H9 (cell line): ENCODE results near the gene RAD54L. TPM values are rescaled to one million over a fixed set of nuclear protein-coding genes. Genes with fewer than 3 reads are reported as not detected.

ENCODE experiments used
- DNase-seq: peaks from one replicate; pipeline ENCODE4 v3.0.0-alpha.2; 2017
- H2AFZ ChIP-seq: one replicate; pipeline ENCODE4 v1.6.1; 2013; ENCODE audit warnings: mild to moderate bottlenecking, low read length, control low read depth, moderate library complexity
- H2AK5ac ChIP-seq: 2 replicates; pipeline ENCODE4 v1.6.1; 2013; ENCODE audit warnings: low read length, control low read depth, mixed read lengths; ENCODE audit not compliant: insufficient read length
- H2BK120ac ChIP-seq: one replicate; pipeline ENCODE4 v1.6.1; 2013; ENCODE audit warnings: low read depth, mild to moderate bottlenecking, low read length, control low read depth, inconsistent platforms; ENCODE audit not compliant: poor library complexity, severe bottlenecking
- H2BK12ac ChIP-seq: 2 replicates; pipeline ENCODE4 v1.6.1; 2013; ENCODE audit warnings: low read length, control low read depth, mixed read lengths, low read depth; ENCODE audit not compliant: insufficient read length
- H2BK15ac ChIP-seq: 2 replicates; pipeline ENCODE4 v1.6.1; 2013; ENCODE audit warnings: low read depth, low read length, control low read depth
- H2BK20ac ChIP-seq: one replicate; pipeline ENCODE4 v1.6.1; 2013; ENCODE audit warnings: low read depth, mild to moderate bottlenecking, low read length, control low read depth, inconsistent platforms; ENCODE audit not compliant: poor library complexity, severe bottlenecking
- H2BK5ac ChIP-seq: 2 replicates; pipeline ENCODE4 v1.6.1; 2013; ENCODE audit warnings: low read length, control low read depth, mixed read lengths; ENCODE audit not compliant: insufficient read length
- H3K14ac ChIP-seq: 2 replicates; pipeline ENCODE4 v1.6.1; 2013; ENCODE audit warnings: low read length, control low read depth; ENCODE audit not compliant: insufficient read depth
- H3K18ac ChIP-seq: 2 replicates; pipeline ENCODE4 v1.6.1; 2013; ENCODE audit warnings: low read depth, mild to moderate bottlenecking, mixed read lengths, low read length, control low read depth; ENCODE audit not compliant: insufficient read length
- H3K23ac ChIP-seq: 2 replicates; pipeline ENCODE4 v1.6.1; 2013; ENCODE audit warnings: low read length, control low read depth, mixed read lengths, low read depth; ENCODE audit not compliant: insufficient read length
- H3K23me2 ChIP-seq: 2 replicates; pipeline ENCODE4 v1.6.1; 2013; ENCODE audit warnings: low read depth, mild to moderate bottlenecking, mixed read lengths, low read length, control low read depth; ENCODE audit not compliant: insufficient read length, poor library complexity, severe bottlenecking
- H3K27ac ChIP-seq: 2 replicates; pipeline ENCODE4 v1.5.1; 2013; ENCODE audit warnings: low read length, control low read depth, mixed read lengths, low read depth; ENCODE audit not compliant: insufficient read length
- H3K27me3 ChIP-seq: 2 replicates; pipeline ENCODE4 v1.6.1; 2013; ENCODE audit warnings: low read length, control low read depth, inconsistent platforms; ENCODE audit not compliant: insufficient read depth
- H3K4ac ChIP-seq: 2 replicates; pipeline ENCODE4 v1.6.1; 2013; ENCODE audit warnings: low read depth, mild to moderate bottlenecking, control low read depth, inconsistent platforms, low read length, moderate library complexity
- H3K4me1 ChIP-seq: 2 replicates; pipeline ENCODE4 v1.6.1; 2013; ENCODE audit warnings: low read length, control low read depth, inconsistent platforms; ENCODE audit not compliant: insufficient read depth
- H3K4me2 ChIP-seq: 2 replicates; pipeline ENCODE4 v1.6.1; 2013; ENCODE audit warnings: low read length, control low read depth, mixed read lengths; ENCODE audit not compliant: insufficient read length, insufficient read depth
- H3K56ac ChIP-seq: 2 replicates; pipeline ENCODE4 v1.6.1; 2013; ENCODE audit warnings: low read depth, mild to moderate bottlenecking, mixed read lengths, low read length, control low read depth; ENCODE audit not compliant: insufficient read length
- H3K79me1 ChIP-seq: 2 replicates; pipeline ENCODE4 v1.6.1; 2013; ENCODE audit warnings: low read depth, mild to moderate bottlenecking, moderate library complexity, low read length, control low read depth, inconsistent platforms; ENCODE audit not compliant: insufficient read depth, poor library complexity, severe bottlenecking
- H3K79me2 ChIP-seq: 2 replicates; pipeline ENCODE4 v1.6.1; 2013; ENCODE audit warnings: low read length, control low read depth, inconsistent platforms; ENCODE audit not compliant: insufficient read depth
- H3K9ac ChIP-seq: 2 replicates; pipeline ENCODE4 v1.6.1; 2013; ENCODE audit warnings: low read length, control low read depth, mixed read lengths; ENCODE audit not compliant: insufficient read length; ENCODE audit errors: extremely low read depth
- H3K9me3 ChIP-seq: one replicate; pipeline ENCODE4 v1.6.1; 2013; ENCODE audit warnings: low read depth, low read length, inconsistent platforms; ENCODE audit not compliant: control insufficient read depth
- H3T11ph ChIP-seq: one replicate; pipeline ENCODE4 v1.6.1; 2013; ENCODE audit warnings: mild to moderate bottlenecking, low read length, control low read depth, inconsistent platforms
- H4K20me1 ChIP-seq: one replicate; pipeline ENCODE4 v1.6.1; 2013; ENCODE audit not compliant: control insufficient read depth, insufficient read length, insufficient read depth
- H4K5ac ChIP-seq: 2 replicates; pipeline ENCODE4 v1.6.1; 2013; ENCODE audit warnings: low read depth, mild to moderate bottlenecking, mixed read lengths, low read length, control low read depth; ENCODE audit not compliant: insufficient read length
- H4K8ac ChIP-seq: replicated peaks from 2 replicates; pipeline ENCODE4 v1.6.1; 2013; ENCODE audit warnings: low read length, control low read depth, mixed read lengths, low read depth; ENCODE audit not compliant: insufficient read length
- H4K91ac ChIP-seq: 2 replicates; pipeline ENCODE4 v1.6.1; 2013; ENCODE audit warnings: low read depth, mild to moderate bottlenecking, moderate library complexity, mixed read lengths, low read length, control low read depth; ENCODE audit not compliant: insufficient read length
- H3K27ac Mint-ChIP-seq, 3 experiments: 2 replicates in 2 of 3; 3 replicates in 1 of 3; pipeline ENCODE4 v1.8.0; 2020 to 2021; ENCODE audit warnings: mixed read lengths in 3 of 3, mild to moderate bottlenecking in 1 of 3, moderate library complexity in 1 of 3
- H3K27me3 Mint-ChIP-seq: 2 replicates; pipeline ENCODE4 v1.8.0; 2021; ENCODE audit warnings: low read depth, mild to moderate bottlenecking, moderate library complexity, mixed read lengths
- H3K36me3 Mint-ChIP-seq, 3 experiments: 2 replicates in 2 of 3; 3 replicates in 1 of 3; pipeline ENCODE4 v1.8.0; 2020 to 2021; ENCODE audit warnings: low read depth in 3 of 3, mixed read lengths in 3 of 3; ENCODE audit not compliant: insufficient read depth in 1 of 3
- H3K4me1 Mint-ChIP-seq, 2 experiments: 2 replicates each; pipeline ENCODE4 v1.8.0; 2020; ENCODE audit warnings: mixed read lengths in 2 of 2
- H3K4me3 Mint-ChIP-seq, 2 experiments: 2 replicates in 1 of 2; 3 replicates in 1 of 2; pipeline ENCODE4 v1.8.0; 2020 to 2021; ENCODE audit warnings: mild to moderate bottlenecking in 2 of 2, mixed read lengths in 2 of 2, moderate library complexity in 1 of 2
- H3K9me3 Mint-ChIP-seq, 2 experiments: 2 replicates in 1 of 2; 3 replicates in 1 of 2; pipeline ENCODE4 v1.8.0; 2020; ENCODE audit warnings: mild to moderate bottlenecking in 2 of 2, mixed read lengths in 2 of 2, moderate library complexity in 1 of 2
- WGBS: extraction: QIAGEN DNeasy Blood & Tissue Kit; methylation state at CpG from one replicate; pipeline ENCODE4 v1.1.7; 2013; ENCODE audit warnings: missing lambda C conversion rate, low lambda C conversion rate, mixed read lengths; ENCODE audit not compliant: insufficient read length; ENCODE audit errors: extremely low coverage; 5-methylcytosine and 5-hydroxymethylcytosine counted together
- total RNA-seq: library from RNA; stranded (reverse); gene quantifications from 2 replicates; pipeline ENCODE4 v1.2.1, GENCODE V29; 2021
- TF ChIP-seq, protein P1 (sequence below): fragments of 200-600 bp; sonication (generic); conservative IDR thresholded peaks from 3 replicates; pipeline ENCODE4 v1.8.0; 2021; ENCODE audit warnings: antibody characterized with exemption, mild to moderate bottlenecking

The RAD54L gene
- total RNA-seq, 1 experiment from 2014 or later, result 43.4 TPM

DNA sequence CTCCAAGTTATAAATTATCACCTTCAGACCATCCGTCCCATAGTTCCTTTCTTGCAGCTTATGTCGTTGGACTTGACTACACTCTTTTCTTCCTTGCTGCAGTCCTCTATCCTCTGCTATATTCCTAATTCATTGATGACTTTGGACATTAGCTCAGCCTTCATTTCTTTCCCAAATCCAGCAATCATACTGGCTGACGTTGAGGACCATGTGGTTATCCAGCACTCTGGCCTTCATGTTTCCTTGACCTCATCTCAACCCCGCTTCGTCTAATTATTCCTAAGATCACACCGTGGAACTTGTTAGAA lies 27.4 kb downstream of the RAD54L start:
- Histone ChIP-seq H3K79me1 (no peaks in the 10 kb centered on the region), H3K4ac (no peak overlapping the region), H2BK15ac (no peak overlapping the region), H3K9ac (no peak overlapping the region), H4K8ac (no peak overlapping the region), H3K4me1 (no peaks in the 10 kb centered on the region), H2BK120ac (no peak overlapping the region), H2BK20ac (no peak overlapping the region), H3T11ph (no peak overlapping the region), H3K23me2 (no peaks in the 10 kb centered on the region), H3K27me3 (no peaks in the 10 kb centered on the region), H3K4me2 (no peak overlapping the region), H4K20me1 (no peaks in the 10 kb centered on the region), H3K27ac (no peak overlapping the region), H3K23ac (no peak overlapping the region), H4K91ac (no peak overlapping the region), H2AFZ (no peak overlapping the region), H3K56ac (no peak overlapping the region), H4K5ac (no peak overlapping the region), H3K14ac (no peak overlapping the region), H3K18ac (no peak overlapping the region), H2AK5ac (no peak overlapping the region), H3K9me3 (no peaks in the 10 kb centered on the region), H2BK5ac (no peak overlapping the region), H3K79me2 (no peaks in the 10 kb centered on the region), H2BK12ac (no peak overlapping the region)
- TF ChIP-seq, protein P1, sequence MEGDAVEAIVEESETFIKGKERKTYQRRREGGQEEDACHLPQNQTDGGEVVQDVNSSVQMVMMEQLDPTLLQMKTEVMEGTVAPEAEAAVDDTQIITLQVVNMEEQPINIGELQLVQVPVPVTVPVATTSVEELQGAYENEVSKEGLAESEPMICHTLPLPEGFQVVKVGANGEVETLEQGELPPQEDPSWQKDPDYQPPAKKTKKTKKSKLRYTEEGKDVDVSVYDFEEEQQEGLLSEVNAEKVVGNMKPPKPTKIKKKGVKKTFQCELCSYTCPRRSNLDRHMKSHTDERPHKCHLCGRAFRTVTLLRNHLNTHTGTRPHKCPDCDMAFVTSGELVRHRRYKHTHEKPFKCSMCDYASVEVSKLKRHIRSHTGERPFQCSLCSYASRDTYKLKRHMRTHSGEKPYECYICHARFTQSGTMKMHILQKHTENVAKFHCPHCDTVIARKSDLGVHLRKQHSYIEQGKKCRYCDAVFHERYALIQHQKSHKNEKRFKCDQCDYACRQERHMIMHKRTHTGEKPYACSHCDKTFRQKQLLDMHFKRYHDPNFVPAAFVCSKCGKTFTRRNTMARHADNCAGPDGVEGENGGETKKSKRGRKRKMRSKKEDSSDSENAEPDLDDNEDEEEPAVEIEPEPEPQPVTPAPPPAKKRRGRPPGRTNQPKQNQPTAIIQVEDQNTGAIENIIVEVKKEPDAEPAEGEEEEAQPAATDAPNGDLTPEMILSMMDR, result no peak
- no peak overlapping the region for H3K4me3 Mint-ChIP-seq
- WGBS, result no CpG with 5 or more reads among the region's 6 CpGs
- DNase-seq, result no peak
- no peak overlapping the region for H3K27ac Mint-ChIP-seq
- peaks cover 46 to 96% (median 80%) of the 10 kb centered on the region in 3 experiments; a peak in 6 of 7 replicates for H3K36me3 Mint-ChIP-seq
- H3K4me1 Mint-ChIP-seq, result no peaks in the 10 kb centered on the region
- no peaks in the 10 kb centered on the region for H3K27me3 Mint-ChIP-seq
- H3K9me3 Mint-ChIP-seq, result no peaks in the 10 kb centered on the region
